ENCODE results near the gene STAP2.

The STAP2 gene

GRCh38 chr19:4370418-4371041, 31.9 kb upstream of the STAP2 start:
- DNase-seq: no peak

- peak; percentile 78 to 92 (median 86) for DNase-seq
These were observed 31.2 kb upstream of the STAP2 start for GRCh38 chr19:4369888-4370260.

GRCh38 chr19:4369109-4369887, 30.7 kb upstream of the STAP2 start:
- DNase-seq: peak; percentile 73 to 87 (median 82)

GRCh38 chr19:4368128-4368820, 29.6 kb upstream of the STAP2 start:
- peak; percentile 68 to 85 (median 80) for DNase-seq

GRCh38 chr19:4367781-4368127, 29.1 kb upstream of the STAP2 start:
- DNase-seq: peak in 2 of 4 experiments; percentile 49 to 64

- DNase-seq: no peak
These were observed 28.7 kb upstream of the STAP2 start for GRCh38 chr19:4367336-4367723.

GRCh38 chr19:4366666-4367335, 28.2 kb upstream of the STAP2 start:
- no peak for DNase-seq

GRCh38 chr19:4365791-4366665, 27.4 kb upstream of the STAP2 start:
- no peak for DNase-seq

- no peak for DNase-seq
These were observed 26.7 kb upstream of the STAP2 start for GRCh38 chr19:4365341-4365740.

- no peak for DNase-seq
These were observed 25.1 kb upstream of the STAP2 start for GRCh38 chr19:4363571-4364304.

GRCh38 chr19:4362831-4363545, 24.4 kb upstream of the STAP2 start:
- no peak for DNase-seq

GRCh38 chr19:4362101-4362828, 23.6 kb upstream of the STAP2 start:
- DNase-seq: no peak

GRCh38 chr19:4361152-4362046, 22.8 kb upstream of the STAP2 start:
- DNase-seq: no peak

GRCh38 chr19:4360641-4361151, 22.1 kb upstream of the STAP2 start:
- DNase-seq: no peak

GRCh38 chr19:4360081-4360569, 21.5 kb upstream of the STAP2 start:
- DNase-seq: no peak

- DNase-seq: no peak
These were observed 21.0 kb upstream of the STAP2 start for GRCh38 chr19:4359627-4360000.

- no peak for DNase-seq
These were observed 20.3 kb upstream of the STAP2 start for GRCh38 chr19:4358709-4359626.

GRCh38 chr19:4357921-4358326, 19.3 kb upstream of the STAP2 start:
- no peak for DNase-seq

Measured in suppressor macrophage (primary cell).